Measurements from ENCODE around the gene DYNLL1.

DYNLL1 gene

GRCh38 chr12:120539303-120539702 is 43.4 kb downstream of the DYNLL1 start:
- TF ChIP-seq CTCF (IDR thresholded peaks at IDR 0.05; ENCODE audit: low read length, missing control alignments) = no peak
- H3K4me3 ChIP-seq (replicated peaks; ENCODE audit: low read depth, low read length) = no peak overlapping the region
- no peak for DNase-seq (ENCODE audit: low read depth)

- no peak for TF ChIP-seq CTCF (IDR thresholded peaks at IDR 0.05; ENCODE audit: low read length, missing control alignments)
- H3K4me3 ChIP-seq (replicated peaks; ENCODE audit: low read depth, low read length) = no peak overlapping the region
- peak; percentile 89 for DNase-seq (ENCODE audit: low read depth)
Observed at GRCh38 chr12:120540445-120540844, 44.5 kb downstream of the DYNLL1 start.

GRCh38 chr12:120542166-120542565 is 46.3 kb downstream of the DYNLL1 start:
- DNase-seq (ENCODE audit: low read depth) = no peak
- TF ChIP-seq CTCF (IDR thresholded peaks at IDR 0.05; ENCODE audit: low read length, missing control alignments) = no peak
- no peak overlapping the region for H3K4me3 ChIP-seq (replicated peaks; ENCODE audit: low read depth, low read length)

GRCh38 chr12:120544691-120545090 is 48.8 kb downstream of the DYNLL1 start:
- H3K4me3 ChIP-seq (replicated peaks; ENCODE audit: low read depth, low read length) = no peak overlapping the region
- TF ChIP-seq CTCF (IDR thresholded peaks at IDR 0.05; ENCODE audit: low read length, missing control alignments) = no peak
- DNase-seq (ENCODE audit: low read depth) = no peak

- H3K4me3 ChIP-seq (replicated peaks; ENCODE audit: low read depth, low read length) = no peak overlapping the region
- no peak for DNase-seq (ENCODE audit: low read depth)
- TF ChIP-seq CTCF (IDR thresholded peaks at IDR 0.05; ENCODE audit: low read length, missing control alignments) = no peak
Observed at GRCh38 chr12:120546050-120546386, 50.1 kb downstream of the DYNLL1 start.

All from fibroblast of pulmonary artery (primary cell).